ENCODE data around the gene SRSF9.

SRSF9 gene

DNA sequence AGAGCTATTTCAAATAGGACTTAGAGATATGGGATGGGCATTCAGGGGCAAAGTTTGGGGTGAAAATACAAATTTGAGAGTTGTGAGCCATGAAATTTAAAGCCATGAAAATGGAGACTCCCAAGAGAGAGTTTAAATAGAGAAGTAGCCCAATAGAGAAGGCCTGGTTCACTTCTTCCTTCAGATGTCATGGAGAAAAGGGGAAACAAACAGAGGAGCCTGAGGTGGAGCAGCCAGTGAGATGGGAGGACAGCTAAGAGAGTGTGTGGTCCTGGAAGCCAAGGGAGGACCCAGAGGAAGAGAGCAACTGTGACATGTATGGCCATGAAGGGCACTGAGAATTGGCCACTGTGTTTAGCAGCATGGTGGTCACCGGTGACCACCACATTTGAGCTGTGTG is 14.1 kb upstream of the SRSF9 start:
- no peak for DNase-seq (ENCODE audit: extremely low read depth in 1 of 2, low read depth in 1 of 2)

DNA sequence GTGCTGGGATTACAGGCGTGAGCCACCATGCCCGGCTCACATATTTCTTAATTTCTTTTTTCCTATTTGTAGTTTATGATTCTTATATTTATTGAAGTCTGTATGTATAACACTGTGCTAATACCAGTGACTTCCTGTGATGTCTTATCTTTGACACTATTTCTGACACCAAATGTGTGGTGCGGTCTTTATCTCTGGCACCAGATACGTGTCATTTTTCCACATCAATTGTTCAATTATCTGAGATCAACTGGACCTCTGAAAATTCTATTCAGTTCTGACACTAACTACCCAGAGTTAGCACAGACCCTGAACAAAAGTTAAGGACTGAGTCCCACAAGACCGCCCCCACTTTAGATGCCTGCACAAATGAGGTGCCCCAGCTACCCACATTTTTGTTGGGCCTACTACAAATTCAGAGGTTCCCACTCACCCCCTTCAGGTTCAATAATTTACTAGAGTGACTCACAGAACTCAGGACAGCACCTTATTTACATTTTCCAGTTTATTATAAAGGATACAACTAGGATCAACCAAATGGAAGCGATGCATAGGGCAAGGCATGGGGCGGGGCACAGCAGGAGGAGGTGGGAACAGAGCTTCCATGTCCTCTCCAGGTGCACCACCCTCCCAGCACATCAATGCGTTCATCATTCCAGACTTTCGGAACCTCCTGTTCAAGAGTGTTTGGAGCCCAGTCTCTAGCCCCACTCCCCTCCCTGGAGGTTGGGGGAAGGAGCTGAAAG is 11.6 kb upstream of the SRSF9 start:
- DNase-seq (ENCODE audit: extremely low read depth in 1 of 2, low read depth in 1 of 2): no peak

DNA sequence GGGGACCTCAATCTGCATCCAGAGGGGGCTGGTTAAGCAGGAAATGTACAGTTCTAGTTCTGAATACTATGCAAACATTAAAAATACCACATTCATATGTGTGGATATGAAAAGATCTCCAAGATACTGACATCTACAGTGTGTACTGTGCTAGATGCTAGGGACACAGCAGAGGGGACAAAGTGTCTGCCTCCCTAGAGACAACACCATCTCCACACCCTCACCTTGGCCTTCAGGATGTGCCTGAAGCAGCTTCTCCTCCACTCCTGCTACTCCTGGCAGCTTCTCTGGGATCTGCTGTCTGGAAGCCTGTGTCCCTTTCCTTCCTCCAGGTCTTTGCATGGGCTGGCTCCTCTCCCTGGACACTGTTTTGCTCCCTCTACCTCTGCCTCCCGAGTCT is 10.7 kb upstream of the SRSF9 start:
- DNase-seq (ENCODE audit: extremely low read depth in 1 of 2, low read depth in 1 of 2): no peak

DNA sequence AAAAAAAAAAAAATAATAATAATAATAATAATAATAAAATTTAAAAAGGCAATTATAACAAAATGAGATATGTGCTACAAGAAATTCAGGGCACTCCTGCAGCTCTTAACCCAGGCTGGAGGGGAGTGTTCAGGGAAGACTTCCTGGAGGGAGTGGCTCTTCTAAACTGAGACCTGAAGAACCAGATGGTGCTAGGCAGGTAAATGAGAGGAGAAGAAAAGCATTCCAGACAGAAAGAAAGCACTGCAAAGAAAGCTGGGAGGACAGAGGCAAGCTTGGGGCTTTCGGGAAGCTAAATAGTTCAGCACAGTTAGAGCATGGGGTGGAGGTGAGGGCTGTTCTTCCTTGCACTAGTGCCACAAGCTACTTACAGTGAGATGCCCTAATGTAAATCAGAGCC is 9.9 kb upstream of the SRSF9 start:
- no peak for DNase-seq (ENCODE audit: extremely low read depth in 1 of 2, low read depth in 1 of 2)

DNA sequence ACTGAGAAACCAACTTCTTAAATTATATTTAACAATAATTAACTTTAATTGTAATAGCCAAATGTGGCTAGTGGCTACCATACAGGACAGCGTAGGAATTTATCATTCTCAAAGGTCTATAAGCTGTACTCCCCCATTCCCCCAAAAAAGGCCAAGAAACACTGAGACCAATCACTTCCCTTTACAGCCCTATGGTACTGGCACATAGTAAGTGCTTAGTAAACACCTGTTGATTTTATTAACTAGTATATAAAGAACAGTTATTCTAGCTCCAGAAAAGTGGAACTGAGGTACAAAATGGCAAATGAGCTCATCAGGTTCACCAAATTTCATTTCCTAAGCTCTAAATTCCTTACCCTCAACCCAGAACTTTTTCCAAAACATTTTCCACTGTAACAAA is 6.1 kb upstream of the SRSF9 start:
- no peak for DNase-seq (ENCODE audit: extremely low read depth in 1 of 2, low read depth in 1 of 2)

DNA sequence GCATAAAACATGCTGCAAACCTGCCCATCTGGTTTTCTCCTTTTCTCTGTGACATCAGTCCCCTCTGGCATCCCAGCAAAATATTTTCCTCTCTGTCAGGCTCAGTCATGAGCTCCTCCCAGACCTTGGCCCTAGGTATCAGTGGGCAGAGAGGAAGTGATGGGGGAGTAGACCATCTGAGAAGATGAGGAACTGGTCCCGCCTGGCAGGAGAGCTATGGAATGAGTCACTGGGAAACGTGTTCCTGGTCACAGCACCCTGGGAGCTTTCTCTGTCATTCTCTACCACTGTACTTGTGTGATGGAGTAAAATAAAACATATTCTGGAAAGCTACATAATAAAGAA is 5.0 kb upstream of the SRSF9 start:
- DNase-seq (ENCODE audit: extremely low read depth in 1 of 2, low read depth in 1 of 2): no peak

DNA sequence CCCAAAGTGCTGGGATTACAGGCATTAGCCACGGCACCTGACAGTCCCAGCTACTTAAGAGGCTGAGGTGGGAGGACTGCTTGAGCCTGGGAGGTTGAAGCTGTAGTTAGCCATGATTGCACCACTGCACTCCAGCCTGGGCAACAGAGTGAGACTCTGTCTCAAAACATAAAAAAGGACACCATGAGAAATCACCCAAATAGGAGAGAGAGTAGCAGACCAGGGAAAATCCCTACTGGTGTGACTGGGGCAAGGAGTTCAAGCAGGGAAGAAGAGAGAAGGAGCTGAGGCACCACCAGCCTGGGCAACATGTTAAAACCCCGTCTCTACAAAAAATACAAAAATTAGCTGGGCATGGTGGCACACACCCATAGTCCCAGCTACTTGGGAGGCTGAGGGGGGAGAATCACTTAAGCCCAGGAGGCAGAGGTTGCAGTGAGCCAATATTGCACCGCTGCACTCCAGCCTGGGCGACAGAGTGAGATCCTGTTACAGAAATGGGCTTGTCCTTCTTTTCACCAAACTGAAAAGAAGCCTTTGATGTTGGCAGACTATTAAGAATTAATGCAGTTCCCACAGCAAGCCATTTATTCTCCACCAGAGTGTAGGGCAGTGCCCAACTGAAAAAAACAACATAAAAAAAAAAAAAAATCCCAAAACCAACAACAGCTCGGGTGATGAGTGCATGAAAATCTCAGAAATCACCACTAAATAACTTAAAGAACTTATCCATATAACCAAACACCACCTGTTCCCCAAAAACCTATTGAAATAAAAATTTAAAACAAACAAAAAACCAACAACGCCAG is 4.5 kb upstream of the SRSF9 start:
- no peak for DNase-seq (ENCODE audit: extremely low read depth in 1 of 2, low read depth in 1 of 2)

DNA sequence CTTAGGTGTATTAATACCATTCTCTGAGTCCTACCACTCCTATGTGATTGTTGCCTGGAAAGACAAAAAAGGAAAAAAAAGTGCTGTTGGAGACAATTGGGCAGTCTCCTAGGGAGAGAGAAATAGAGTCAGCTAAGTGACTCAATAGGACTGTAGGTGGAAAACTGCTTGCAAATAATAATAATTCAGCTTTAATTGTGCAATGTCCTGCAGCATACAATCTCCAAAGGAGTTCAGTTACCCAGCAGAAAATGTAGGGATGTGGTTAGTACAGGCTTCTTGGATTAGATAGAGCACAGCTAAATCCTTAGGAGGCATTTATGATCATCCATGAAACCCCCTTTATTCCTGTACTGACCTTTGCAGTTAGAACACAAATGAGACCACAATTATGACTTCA is 3.0 kb upstream of the SRSF9 start:
- no peak for DNase-seq (ENCODE audit: extremely low read depth in 1 of 2, low read depth in 1 of 2)

DNA sequence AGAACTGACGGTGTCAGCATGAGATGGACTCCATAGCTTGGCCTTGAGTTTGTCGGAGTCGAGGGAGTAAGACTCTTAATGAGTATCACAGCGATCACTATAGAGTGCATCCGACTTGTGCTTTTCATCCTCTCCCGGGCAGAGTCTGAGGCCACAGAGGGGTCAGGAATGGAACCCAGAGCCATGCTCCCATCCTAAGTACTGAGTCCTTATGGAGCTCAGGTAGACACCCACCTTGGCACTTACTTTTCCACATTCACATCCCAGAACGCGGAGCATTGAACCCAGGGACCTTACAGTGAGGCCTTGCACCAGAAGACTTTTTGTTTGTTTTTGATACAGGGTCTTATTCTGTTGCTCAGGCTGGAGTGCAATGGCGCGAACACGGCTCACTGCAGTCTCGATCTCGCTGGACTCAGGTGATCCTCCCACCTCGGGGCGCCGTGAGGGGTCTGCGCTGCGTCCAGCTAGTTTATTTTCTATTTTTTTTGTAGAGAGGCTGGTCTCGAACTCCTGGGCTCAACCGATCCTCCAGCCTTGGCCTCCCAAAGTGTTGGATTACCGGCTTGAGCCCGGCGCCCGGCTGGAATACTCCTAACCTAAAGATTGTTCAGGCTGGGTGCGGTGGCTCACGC is 719 bp upstream of the SRSF9 start:
- no peak for DNase-seq (ENCODE audit: extremely low read depth in 1 of 2, low read depth in 1 of 2)

DNA sequence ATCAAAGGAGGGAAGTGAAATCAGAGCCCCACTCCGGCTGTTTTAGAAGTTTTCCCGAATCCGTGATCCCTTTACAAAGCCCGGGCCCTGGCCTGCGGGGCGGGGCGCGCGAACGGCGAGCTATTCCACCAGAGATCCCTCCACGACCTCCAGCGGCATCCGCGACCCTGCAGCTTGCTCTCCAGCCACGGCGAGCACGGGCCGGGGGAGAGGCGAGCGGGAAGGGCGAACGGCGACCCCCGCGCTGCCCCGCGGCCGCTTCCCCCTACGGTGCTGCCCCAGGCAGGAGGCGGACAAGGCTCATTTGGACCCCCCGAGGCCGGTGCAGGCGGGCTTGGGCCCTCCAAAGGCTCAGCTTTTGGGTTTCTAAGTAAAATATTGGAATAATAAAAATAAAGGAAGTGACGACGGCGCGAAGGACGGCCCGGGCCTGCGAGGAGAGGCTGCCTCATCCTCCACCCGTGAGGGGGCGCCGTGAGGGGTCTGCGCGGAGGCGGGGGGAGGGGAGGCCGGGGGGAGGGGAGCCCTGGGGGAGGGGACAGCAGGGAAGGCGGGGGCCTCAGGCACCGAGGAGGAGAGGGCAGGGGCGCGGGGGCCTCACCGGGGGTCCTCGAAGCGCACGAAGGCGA is 613 bp downstream of the SRSF9 start:
- no peak for DNase-seq (ENCODE audit: extremely low read depth in 1 of 2, low read depth in 1 of 2)

DNA sequence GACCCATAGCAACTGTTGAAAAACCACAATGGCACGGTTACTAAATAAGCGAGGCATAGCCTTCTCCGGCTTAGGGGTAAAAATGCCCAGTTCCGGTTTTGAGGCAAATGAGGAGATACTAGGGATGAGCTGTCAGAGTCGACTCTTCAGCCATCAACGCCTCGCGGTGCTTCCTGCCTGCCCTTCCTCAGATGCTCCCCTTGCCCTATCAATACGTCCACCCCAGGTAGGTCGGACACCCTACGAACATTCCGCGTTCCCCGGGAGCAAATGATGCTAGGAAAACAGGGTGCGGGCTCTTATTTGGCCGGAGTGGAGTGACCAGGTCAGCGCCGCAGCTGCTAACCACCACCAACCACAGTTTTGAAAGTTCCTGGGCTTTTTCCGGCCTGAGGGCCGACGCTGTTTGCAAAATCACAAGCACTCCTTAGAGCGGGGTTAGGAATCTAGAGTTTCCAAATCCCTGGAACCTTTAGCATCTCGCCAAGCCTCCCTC is 1.2 kb downstream of the SRSF9 start:
- DNase-seq (ENCODE audit: extremely low read depth in 1 of 2, low read depth in 1 of 2): no peak

DNA sequence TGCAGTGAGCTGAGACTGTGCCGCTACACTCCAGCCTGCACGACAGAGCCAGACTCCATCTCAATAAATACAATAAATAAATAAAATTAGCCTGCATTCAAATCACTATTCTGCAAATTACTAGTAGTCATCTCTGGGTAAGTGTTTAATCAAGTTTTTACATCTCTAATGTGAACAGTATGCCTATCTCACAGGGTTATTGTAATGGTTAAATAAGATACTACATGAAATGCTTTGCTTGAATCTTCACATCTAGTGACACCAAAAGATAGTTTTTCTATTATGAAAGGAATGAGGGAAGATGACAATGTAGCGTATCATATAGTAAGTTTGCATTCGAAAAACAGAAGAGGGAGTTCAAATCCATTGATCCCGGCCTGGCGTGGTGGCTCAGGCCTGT is 2.1 kb downstream of the SRSF9 start:
- DNase-seq (ENCODE audit: extremely low read depth in 1 of 2, low read depth in 1 of 2): no peak

DNA sequence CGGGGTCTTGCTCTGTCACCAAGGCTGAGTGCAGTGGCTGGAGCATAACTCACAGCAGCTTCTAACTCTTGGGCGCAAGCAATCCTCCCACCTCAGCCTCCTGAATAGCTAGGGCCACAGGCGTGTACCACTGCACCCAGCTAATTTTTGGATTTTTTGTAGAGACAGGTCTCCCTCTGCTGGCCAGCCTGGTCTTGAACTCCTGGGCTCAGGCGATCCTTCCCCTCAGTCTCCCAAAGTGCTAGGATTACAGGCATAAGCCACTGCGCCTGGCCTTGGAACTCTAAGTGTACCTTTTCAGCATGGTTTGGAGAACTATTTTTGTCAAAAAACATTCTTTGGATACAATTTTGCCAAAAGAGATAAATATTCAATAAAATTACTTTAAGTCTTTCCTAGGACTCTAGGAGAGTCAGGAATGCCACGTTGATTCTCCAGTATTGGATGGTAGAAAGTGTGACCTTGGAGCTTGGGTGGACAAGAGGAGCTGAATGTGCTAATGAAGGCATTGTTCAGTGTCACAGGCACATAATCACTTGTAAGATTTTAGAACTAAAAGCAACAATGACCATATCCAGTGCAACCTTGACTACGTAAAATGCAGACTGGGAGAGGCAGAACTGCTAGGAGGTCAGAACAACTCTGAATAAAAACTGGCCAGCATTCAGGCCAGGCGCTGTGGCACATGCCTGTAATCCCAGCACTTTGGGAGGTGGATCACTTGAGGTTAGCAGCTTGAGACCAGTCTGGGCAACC is 2.8 kb downstream of the SRSF9 start:
- DNase-seq (ENCODE audit: extremely low read depth in 1 of 2, low read depth in 1 of 2): no peak

DNA sequence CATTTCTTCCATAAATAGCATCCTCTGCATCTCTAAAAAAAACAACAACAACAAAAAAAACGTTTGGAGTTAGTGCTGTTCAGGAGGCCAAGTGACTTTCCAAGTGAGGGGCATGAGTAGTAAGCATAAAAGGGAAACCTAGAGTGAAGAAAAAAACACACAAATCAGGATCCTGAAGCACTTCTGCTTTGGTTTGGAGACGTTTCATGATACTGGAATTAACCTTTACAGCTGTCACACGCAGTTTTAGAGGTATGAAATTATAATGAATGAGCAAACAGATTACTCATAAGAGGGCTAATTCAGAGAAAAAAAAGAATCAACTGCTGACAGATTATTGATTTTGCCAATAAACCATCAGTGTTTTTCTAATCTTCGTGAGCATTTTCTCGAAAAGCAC is 3.8 kb downstream of the SRSF9 start:
- no peak for DNase-seq (ENCODE audit: extremely low read depth in 1 of 2, low read depth in 1 of 2)

DNA sequence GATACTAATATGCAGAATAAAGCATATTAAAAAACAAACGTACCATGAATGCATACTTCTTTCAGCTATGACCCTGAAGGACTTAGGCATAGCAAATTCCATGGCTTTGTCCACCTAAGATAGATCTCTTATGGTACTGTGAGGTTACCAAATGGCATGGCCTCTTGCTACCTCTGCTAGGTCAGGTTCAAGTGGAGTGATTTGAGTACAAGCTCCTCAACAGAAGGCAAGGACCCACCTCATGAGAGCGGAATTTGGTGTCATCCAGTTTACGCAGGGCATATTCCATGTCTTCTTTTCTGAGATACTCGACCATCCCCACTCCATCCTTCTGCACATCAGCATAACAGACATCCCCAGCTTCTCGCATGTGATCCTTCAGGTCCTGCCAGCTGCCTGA is 5.8 kb downstream of the SRSF9 start:
- no peak for DNase-seq (ENCODE audit: extremely low read depth in 1 of 2, low read depth in 1 of 2)

DNA sequence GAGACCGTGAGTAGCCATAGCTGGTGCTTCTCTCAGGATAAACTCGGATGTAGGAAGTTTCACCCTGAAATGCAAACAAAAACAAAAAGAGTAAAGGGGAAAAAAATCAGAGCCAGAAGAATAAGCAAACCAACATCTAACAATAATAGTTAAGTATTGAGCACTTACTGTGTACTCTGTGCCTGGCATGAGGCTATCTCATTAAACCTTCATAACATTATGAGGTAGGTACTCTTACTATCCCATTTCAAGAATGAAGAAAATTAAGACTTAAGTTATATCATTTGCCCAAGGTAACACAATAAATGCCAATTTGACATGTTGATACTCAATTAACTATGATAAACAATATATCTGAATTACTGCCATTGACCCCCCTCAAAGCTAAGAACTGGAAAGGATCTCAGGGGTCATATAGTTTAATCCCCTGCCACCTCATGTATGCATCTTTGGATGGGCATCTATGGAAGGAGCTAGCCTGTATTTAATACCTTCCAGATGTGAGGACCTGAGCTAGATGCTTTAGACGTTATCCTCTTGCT is 7.4 kb downstream of the SRSF9 start:
- DNase-seq (ENCODE audit: extremely low read depth in 1 of 2, low read depth in 1 of 2): no peak

DNA sequence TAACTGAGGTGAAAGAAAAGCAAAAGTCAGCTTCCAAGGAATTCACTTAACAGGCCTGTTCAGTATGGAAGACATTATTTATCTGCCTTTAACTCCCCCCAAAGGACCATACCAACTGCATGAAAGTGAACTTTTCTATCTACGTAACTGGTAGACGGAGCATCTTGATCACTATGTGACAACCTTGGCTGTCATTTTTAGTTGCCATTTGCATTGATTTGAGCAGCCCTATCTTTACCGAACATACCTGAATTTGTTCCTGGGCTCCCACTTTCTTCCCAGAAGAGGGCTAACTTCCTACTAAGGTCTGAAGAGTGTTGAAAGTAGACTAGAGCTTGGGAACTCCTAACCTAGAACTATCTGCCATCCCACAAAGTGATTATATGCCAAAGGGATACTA is 9.4 kb downstream of the SRSF9 start:
- no peak for DNase-seq (ENCODE audit: extremely low read depth in 1 of 2, low read depth in 1 of 2)

DNA sequence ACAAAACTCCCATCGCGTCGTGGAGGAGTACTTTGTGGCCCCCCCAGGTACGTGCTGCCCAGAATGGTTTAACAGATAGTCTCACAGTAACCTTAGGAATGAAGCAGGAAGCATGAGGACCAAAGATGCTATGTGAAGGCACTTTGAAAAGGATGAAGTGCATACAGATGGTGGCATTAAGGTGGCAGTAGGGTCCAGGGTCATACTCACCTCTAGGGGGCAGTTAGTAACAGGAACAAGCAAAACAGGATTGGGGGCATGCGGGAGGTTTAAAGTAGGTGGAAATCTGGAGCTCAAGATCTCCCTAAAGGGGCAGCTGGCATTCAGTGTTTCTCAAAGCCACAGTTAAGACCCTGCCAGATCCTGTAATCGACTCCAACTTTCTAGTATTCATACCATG is 12.4 kb downstream of the SRSF9 start:
- DNase-seq (ENCODE audit: extremely low read depth in 1 of 2, low read depth in 1 of 2): no peak

DNA sequence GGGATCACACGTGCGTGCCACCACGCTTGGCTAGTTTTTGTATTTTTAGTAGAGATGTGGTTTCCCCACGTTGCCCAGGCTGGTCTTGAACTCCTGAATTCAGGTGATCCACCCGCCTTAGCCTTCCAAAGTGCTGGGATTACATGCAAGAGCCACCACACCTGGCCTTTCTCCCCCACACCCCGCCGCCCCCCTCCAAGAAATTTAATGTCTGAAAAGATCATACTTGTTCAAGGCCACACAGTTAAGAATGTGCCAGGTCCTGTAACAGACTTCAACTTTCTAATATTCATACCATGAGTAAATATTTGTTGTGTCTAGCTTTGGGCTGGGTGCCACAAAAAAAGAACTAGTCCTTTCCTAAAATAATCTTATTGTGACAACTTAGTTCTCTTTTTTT is 14.2 kb downstream of the SRSF9 start:
- DNase-seq (ENCODE audit: extremely low read depth in 1 of 2, low read depth in 1 of 2): no peak

DNA sequence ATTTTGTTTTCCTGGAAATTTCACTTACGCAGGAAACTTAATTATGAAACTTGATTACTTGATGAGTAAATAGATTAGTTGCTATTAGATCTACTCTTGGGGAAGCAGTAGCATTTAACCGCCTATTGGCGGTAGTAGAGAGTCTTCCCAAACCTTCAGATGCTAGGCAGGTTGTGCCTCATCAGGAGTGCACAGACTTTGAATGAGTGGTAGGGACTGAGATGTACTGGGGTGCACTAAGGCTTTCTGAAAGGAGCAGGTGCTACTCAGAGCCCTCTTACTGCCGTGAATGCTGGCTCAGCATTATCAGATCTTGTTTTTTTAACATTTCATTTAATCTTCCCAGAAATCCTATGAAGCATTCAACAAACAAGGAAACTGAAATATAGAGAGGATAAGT is 15.6 kb downstream of the SRSF9 start:
- DNase-seq (ENCODE audit: extremely low read depth in 1 of 2, low read depth in 1 of 2): no peak

All from stimulated activated CD8-positive, alpha-beta memory T cell treated with anti-CD3 and anti-CD28 coated beads, Interleukin-7, amount 100 ng/mL, for 48 hours (primary cell).